GM12878 (cell line): Measurements from ENCODE around the gene ABI3.

Source experiments
- BCL3 ChIP-seq: IDR thresholded peaks from 2 replicates; pipeline ENCODE4 v1.6.1; 2011; ENCODE audit warnings: borderline replicate concordance, low read depth, mild to moderate bottlenecking, moderate library complexity, low read length; ENCODE audit not compliant: insufficient read depth, poor library complexity, severe bottlenecking
- CTCF ChIP-seq, 3 experiments: IDR thresholded peaks in 2 of 3; conservative IDR thresholded peaks in 1 of 3; 2 replicates each; pipeline ENCODE4 v1.5.1; 2011; ENCODE audit warnings: low read depth in 3 of 3, low read length in 3 of 3, mild to moderate bottlenecking in 3 of 3, control low read depth in 2 of 3, moderate library complexity in 2 of 3, inconsistent platforms in 1 of 3, mixed read lengths in 1 of 3; ENCODE audit not compliant: control insufficient read depth in 2 of 3, insufficient read depth in 1 of 3; ENCODE audit errors: extremely low read depth in 1 of 3
- ESRRA ChIP-seq: IDR thresholded peaks from 2 replicates; pipeline ENCODE4 v1.6.1; 2012; ENCODE audit warnings: mild to moderate bottlenecking, low read length, improper control_type of control experiment
- IKZF1 ChIP-seq: fragments of 450-650 bp; conservative IDR thresholded peaks from 2 replicates; pipeline ENCODE4 v1.6.1; 2017; ENCODE audit warnings: antibody characterized with exemption, mild to moderate bottlenecking
- ZBED1 ChIP-seq: IDR thresholded peaks from 2 replicates; pipeline ENCODE4 v1.6.1; 2016; ENCODE audit warnings: borderline replicate concordance

DNA sequence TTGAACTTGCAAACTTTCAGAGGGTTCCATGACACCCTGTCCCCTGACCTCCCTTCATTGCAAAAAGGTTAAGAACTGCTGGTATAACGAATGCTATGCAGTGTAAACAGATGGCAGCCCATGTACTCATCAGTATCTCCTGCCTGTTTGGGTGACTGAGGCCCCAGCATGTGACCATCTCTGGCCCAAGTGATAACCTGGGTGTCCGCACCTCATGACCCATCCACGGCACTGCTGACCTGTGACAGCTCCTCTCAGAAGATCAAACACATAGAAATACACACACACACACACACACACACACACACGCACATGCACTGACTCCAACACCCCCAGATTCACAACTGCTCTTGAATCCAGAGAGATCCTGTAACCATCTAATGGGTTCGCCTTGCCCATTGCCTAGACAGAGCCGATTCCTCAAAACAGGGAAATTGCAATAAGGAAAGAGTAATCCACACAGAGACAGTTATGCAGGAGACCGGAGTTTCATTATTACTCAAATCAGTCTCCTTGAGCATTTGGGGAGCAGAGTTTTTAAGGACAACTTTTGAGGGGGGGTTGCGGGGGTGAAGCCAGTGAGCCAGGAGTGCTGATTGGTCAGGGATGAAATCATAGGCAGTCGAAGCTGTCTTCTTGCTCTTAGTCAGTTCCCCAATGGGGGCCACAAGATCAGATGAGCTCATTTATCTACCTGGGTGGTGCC lies 31.3 kb downstream of the ABI3 start:
- no peak for TF ChIP-seq ZBED1
- no peak for TF ChIP-seq CTCF (IDR thresholded peaks at IDR 0.05 in 2 of 3, conservative IDR thresholded peaks at IDR 0.05 in 1 of 3; ENCODE audit: control insufficient read depth in 2 of 3, extremely low read depth in 1 of 3, insufficient read depth in 1 of 3, low read depth in 3 of 3, low read length in 3 of 3)
- no peak for TF ChIP-seq IKZF1
- TF ChIP-seq BCL3 = no peak
- TF ChIP-seq ESRRA = no peak
